Pulmonary artery endothelial cell (primary cell): ENCODE results near the gene SERPING1. TPM values are rescaled to one million over a fixed set of nuclear protein-coding genes. Genes with fewer than 3 reads are reported as not detected.

Source experiments
- DNase-seq: peaks from one replicate; pipeline ENCODE4 v3.0.0-alpha.2; 2011; ENCODE audit warnings: low read depth, low spot score
- total RNA-seq: library from RNA; depleted of rRNA; stranded (reverse); fragments of >200 nt; gene quantifications from 2 replicates; pipeline ENCODE4 v1.2.3, GENCODE V29; 2014

The SERPING1 gene
- total RNA-seq, 1 donor from 2014 or later: not detected

DNA sequence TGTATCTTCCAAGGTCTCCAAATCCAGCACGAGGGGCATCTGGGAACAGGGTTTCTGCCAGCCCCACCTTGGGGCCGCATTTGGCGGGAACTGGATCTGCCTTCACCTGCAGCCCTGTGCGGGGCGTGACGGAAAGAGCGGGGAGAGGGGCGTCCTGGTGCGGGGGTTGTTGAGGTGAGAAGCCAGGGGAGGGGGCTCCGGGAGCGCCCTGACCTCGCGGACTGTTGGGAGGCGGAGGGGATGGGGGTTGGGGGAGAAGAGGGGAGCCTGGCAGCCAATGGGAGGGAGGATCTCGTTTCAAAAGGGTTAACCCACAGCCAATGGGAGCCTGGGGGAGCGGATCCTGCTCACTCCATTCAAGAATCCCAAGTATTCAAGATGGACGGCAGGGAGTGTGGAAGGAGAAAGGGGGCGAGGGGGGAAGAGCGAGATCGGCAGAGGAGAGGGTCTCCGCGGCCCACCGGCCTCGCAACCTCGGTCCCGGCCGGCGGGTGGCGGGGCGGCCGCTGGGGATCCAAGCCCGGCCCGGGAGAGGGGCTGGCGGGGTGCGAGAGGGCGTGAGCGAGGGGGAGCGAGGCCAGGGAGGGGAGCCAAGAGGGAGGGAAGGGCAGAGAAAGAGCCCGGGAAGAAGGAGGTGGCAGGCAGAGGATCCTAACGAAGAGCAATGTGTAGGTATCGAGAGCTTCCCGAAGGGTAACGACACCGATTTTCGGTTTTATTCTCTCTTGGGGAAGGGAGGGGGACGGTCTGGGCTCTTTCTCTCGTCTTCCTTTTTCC, 40.7 kb downstream of the SERPING1 start:
- DNase-seq: peak; percentile 60

- no peak for DNase-seq
Measured at GRCh38 chr11:57638811-57639320, 41.4 kb downstream of the SERPING1 start.

DNA sequence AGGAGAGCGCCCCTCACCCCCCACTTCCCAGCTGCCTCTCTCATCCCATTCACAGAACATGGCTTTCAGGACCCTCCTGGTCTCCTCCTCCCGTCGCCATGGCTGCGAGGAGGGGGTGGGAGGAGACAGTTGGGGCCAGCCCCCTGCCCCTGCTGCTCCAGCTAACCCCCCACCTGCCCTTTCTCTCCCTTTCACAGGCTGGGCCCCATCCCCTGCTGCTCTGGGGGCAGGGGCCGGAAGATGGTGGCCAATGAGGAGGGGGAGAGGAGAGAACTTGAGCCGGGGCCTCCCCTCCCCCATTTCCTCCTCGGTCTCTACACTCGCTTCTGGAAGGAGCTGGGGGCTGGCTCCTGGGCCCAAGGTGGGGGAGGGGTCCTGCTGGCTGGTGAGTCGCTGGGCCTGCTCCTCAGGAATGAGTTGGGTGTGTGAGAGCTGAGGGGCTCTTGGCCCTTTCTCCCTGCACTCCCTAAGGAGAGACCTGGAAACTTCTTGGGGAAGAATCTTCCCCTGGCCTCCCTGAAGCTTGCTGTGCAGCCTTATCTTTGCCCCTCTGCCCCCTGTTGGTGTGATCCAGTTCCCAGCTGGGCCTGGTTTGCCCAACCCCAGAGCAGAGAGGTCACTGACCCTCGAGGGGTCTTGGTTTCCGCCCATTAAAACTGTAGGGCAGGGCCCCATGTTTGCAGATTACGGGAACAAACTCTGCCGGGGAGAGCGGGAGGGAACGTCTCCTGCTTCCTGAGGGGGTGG, 42.0 kb downstream of the SERPING1 start:
- DNase-seq: no peak

GRCh38 chr11:57640068-57640800, 42.7 kb downstream of the SERPING1 start:
- DNase-seq: no peak

DNA sequence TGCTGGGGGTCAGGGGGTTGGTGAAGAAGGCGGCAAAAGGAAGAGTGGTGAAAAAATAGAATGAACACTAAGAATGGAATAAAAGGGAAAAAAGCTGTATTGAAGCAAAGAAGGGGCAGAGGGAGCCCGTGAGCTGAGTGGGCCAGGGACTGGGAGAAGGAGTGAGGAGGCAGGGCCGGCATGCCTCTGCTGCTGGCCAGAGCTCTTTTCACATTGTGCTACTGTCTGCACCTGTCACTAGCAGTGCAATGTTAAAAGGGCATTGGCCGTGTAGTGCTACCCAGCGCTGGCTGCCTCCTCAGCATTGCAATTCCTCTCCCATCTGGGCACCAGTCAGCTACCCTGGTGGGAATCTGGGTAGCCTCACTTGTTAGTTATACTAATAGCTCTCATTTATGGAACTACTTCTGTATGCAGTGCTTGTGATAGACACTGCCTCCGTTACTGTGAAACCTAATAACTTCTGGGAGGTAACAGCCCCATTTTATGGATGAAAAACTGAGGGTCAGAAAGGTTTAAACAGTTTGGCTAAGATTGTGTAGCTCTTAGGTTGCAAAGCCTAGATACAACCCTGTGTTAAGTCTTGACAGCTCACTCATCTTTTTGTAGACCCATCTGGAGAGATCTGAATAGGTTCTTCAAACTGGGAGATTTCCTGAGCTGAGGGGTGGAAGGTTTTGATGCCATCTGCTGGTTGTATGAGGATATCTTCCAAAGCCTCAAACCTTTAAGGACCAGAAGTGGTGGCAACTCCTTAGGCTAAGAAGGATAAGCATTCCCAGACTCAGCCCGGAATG, 43.7 kb downstream of the SERPING1 start:
- DNase-seq: no peak

- DNase-seq: no peak
Measured at GRCh38 chr11:57643802-57644201, 46.3 kb downstream of the SERPING1 start.

- no peak for DNase-seq
Measured at GRCh38 chr11:57644748-57645688, 47.5 kb downstream of the SERPING1 start.

- no peak for DNase-seq
Measured at GRCh38 chr11:57645689-57646085, 48.2 kb downstream of the SERPING1 start.

DNA sequence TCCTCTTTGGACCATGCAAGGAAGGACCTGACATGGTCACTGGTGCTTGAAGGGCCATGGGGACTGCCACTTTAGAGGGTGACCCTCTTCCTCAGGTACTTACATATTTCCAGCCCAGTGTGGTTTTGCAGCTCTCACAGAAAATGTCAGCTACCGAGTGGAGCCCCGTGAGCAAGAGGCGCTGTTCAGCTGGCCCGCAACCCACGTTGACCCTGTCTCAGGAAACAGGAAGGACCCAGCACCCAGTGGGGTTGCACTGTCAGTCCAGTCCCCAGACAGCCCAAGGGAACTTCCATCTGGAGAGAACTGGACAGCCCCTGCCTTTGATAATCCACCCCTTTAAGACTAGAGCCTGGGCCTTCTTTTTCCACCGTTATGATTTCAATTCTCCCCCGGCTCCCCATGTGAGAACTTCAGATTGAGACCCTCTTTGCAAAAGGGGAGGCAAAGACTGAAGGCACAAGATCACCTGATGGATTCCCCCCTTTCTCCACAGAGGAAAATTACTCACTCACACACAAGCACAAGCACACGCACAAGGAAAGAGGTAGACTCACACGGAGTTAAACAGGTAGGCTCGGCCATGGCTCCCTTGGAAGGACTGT, 48.8 kb downstream of the SERPING1 start:
- DNase-seq: no peak

- DNase-seq: no peak
Measured at GRCh38 chr11:57646799-57647303, 49.4 kb downstream of the SERPING1 start.

DNA sequence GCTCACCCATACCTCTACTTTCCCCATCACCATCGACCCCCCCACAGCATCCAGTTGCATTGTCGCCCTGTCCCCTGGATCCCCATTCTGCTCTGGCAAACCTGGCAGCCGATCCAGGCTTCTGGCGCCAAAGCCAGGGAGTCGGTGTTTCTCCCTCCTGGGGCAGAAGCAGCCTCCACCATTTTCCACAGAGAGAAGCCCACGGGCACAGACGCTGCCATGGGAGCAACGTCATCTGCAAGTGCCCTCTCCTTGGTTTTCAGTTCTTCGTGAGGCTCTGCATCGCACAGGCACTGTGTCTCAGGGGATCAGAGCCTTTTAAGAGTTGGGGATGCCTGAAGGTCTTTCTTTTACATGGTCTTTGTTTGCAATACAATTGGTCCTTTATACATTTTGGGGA, 49.9 kb downstream of the SERPING1 start:
- no peak for DNase-seq

- no peak for DNase-seq
Measured at GRCh38 chr11:57647960-57648800, 50.7 kb downstream of the SERPING1 start.

- DNase-seq: no peak
Measured at GRCh38 chr11:57648801-57649735, 51.6 kb downstream of the SERPING1 start.

DNA sequence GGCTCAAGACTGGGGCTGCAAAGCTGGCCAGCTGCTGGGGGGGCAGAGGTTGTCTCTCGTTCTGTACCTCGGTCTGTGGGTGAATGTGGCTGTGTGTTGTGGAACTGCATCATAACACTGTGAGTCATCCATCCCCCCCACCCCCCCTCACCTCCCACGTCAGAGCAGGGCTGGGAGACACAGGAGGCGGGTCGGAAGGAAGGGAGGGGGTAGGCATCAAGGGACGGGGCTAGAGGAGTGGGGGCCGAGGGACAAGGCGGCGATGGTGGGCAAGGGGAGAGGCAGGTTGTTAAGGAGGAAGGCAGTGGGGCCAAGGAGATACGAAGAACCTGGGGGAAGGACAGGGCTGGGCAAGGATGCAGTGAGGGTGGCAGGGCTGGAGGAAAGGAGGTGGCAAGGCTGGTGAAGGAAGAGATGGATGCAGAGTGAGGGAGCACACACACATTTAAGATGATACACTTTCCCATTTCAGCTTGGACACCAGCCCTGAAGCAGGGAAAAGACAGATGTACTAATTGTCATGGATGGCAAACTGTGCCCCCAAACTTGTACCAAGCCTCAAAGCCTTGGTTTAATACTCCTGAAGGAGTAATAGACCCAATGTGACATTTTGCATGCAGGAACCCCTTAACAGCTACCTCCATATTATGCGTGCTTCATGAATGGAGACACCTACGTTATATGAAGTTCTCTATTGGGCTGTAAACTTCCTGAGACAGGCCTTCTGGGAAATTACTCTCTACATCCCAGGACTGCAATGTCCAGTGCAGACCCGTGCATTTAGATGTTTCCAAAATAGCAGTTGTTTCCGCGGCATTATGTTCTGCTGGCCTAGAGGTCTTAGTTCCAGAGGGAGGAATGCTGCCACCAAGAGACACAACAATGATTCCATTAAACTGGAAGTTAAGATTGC, 52.6 kb downstream of the SERPING1 start, which contains the start of gene YPEL4:
Gene YPEL4 (minus strand): TSS at position 87 of the 913 bp plus-strand sequence. CDS start 2,805 bp downstream, outside the sequence.
- DNase-seq: no peak

DNA sequence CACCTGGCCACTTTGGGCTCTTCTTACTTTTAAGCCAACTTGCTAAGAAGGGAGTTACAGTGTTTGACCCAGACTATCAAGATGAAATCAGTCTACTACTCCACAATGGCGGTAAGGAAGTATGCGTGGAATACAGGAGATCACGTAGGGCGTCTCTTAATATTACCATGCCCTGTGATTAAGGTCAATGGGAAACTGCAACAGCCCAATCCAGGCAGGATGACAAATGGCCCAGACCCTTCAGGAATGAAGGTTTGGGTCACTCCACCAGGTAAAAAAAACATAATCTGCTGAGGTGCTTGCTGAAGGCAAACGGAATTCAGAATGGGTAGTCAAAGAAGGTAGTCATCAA, 53.2 kb downstream of the SERPING1 start:
- no peak for DNase-seq

DNA sequence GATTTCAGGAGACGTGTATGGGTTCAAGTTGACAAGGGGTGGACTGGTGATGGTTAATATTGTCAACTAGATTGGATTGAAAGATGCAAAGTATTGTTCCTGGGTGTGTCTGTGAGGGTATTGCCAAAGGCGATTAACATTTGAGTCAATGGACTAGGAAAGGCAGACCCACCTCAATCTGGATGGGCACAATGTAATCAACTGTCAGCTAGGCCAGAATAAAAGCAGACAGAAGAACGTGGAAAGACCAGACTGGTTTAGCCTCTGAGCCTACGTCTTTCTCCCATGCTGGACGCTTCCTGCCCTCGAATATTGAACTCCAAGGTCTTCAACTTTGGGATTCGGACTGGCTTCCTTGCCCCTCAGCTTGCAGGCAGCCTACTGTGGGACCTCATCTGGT, 53.9 kb downstream of the SERPING1 start:
- DNase-seq: no peak
